ENCODE measurements around the gene TMEM245.

GRCh38 chr9:108997112-108997511 is 122.6 kb downstream of the TMEM245 start:
- TF ChIP-seq, protein P1, sequence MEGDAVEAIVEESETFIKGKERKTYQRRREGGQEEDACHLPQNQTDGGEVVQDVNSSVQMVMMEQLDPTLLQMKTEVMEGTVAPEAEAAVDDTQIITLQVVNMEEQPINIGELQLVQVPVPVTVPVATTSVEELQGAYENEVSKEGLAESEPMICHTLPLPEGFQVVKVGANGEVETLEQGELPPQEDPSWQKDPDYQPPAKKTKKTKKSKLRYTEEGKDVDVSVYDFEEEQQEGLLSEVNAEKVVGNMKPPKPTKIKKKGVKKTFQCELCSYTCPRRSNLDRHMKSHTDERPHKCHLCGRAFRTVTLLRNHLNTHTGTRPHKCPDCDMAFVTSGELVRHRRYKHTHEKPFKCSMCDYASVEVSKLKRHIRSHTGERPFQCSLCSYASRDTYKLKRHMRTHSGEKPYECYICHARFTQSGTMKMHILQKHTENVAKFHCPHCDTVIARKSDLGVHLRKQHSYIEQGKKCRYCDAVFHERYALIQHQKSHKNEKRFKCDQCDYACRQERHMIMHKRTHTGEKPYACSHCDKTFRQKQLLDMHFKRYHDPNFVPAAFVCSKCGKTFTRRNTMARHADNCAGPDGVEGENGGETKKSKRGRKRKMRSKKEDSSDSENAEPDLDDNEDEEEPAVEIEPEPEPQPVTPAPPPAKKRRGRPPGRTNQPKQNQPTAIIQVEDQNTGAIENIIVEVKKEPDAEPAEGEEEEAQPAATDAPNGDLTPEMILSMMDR (IDR thresholded peaks at IDR 0.05; ENCODE audit: low read depth, low read length, poor library complexity, severe bottlenecking), result no peak
- TF ChIP-seq EZH2phosphoT487 (IDR thresholded peaks at IDR 0.05; ENCODE audit: borderline replicate concordance, low read length), result no peak

Data from DOHH2 (cell line).